Subcutaneous preadipocyte (primary cell): ENCODE results near the gene RPUSD4. TPM values are rescaled to one million over a fixed set of nuclear protein-coding genes. Genes with fewer than 3 reads are reported as not detected.

Source experiments
- small RNA-seq: library from RNA; depleted of rRNA; stranded (forward); fragments of <200 nt; gene quantifications from one replicate; pipeline ENCODE3, GENCODE V24; 2012
- total RNA-seq: library from RNA; depleted of rRNA; stranded (reverse); fragments of >200 nt; gene quantifications from 2 replicates; pipeline ENCODE4 v1.2.3, GENCODE V29; 2012

Gene RPUSD4
- 35.2 and 37.8 TPM in 2 replicates for total RNA-seq

DNA sequence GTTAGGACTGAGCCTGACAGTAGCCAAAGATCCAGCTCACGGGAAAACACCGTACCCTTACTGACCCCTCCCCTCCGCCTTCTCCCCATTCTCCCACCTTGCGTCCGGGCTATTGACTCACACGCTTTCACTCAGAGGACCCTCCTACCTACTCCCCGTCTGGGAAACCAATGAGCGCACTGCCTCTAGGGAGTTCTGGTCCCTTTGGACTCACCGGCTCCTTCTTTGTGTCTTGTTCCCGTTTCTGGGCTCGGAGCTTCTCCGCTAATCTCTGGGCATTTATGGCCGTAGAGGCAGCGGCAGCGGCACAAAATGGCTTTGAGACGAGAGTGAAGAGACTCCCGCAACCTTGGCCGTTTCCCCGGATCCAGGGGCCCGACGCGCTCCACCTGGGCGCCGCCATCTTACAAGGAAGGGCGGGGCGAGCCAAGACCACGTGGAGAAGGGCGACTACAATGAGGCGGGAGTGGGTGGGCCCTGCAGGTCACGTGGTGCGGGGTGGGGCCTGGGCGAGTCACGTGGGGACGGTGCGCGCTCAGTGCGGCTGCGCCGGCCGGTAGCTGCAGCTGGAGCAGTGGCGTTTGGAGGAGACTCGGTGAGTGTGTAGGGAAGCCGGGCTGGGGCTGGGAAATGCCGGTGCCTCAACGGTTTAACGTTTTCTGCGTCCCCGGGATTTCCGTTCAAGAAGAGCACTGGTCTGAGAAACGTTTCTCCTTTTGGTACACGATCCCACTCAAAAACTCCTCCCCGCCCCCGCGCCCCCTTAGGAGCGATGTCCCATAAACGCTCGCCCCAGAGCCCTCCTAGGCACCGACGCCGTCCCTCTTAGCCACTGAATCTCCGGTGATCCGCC lies at the start of gene RPUSD4, which contains the start of gene FAM118B:
RPUSD4 (minus strand) TSS at position 415 of the 853 bp plus-strand sequence; CDS start at position 403, 12 bp downstream.
FAM118B (plus strand) TSS at position 547 of the 853 bp plus-strand sequence. CDS start 23,220 bp downstream, outside the sequence.

Small RNAs within 50 kb of the gene (small RNA-seq; reads per million reads assigned to genes)
- gene AP001893.2 = not detected
- not detected for gene RN7SL351P
- not detected for gene RNU4-86P

Other genes with a start within 250 kb of the RPUSD4 start
- gene CDON, start 148.8 kb downstream of the RPUSD4 start, total RNA-seq = 11.9 and 41.2 TPM in 2 replicates
- gene FAM118B, start 132 bp upstream of the RPUSD4 start, total RNA-seq = 18.0 and 21.3 TPM in 2 replicates
- 63.2 and 99.7 TPM in 2 replicates for gene SRPRA, start 57.2 kb upstream of the RPUSD4 start, total RNA-seq
- gene FOXRED1, start 57.5 kb upstream of the RPUSD4 start, total RNA-seq = 12.1 and 20.7 TPM in 2 replicates
- 4.4 and 6.8 TPM in 2 replicates for gene TIRAP, start 71.4 kb upstream of the RPUSD4 start, total RNA-seq
- gene DCPS, start 92.4 kb upstream of the RPUSD4 start, total RNA-seq = 18.4 and 18.7 TPM in 2 replicates
- 15.4 and 16.0 TPM in 2 replicates for gene ST3GAL4, start 144.0 kb upstream of the RPUSD4 start, total RNA-seq